H1 (cell line): ENCODE measurements around the gene REPS1. TPM values are rescaled to one million over a fixed set of nuclear protein-coding genes. Genes with fewer than 3 reads are reported as not detected.

ENCODE experiments used
- CTCF ChIA-PET: fragments of 300-600 bp; sonication (Branson Sonifier 250); formaldehyde crosslinking; loops from one replicate; lab custom pipeline; 2021; ENCODE audit not compliant: partially characterized antibody; lab: Charles Lee
- POLR2A ChIA-PET: fragments of 300-600 bp; sonication (Branson Sonifier 250); formaldehyde crosslinking; loops from one replicate; lab custom pipeline; 2021; ENCODE audit warnings: inconsistent platforms; ENCODE audit not compliant: partially characterized antibody; lab: Charles Lee
- DNase-seq, 2 experiments: peaks; one replicate each; pipeline versions ENCODE4 v3.0.0 to v3.0.0-alpha.2; 2010 to 2022; ENCODE audit warnings: low spot score in 2 of 2, low read depth in 1 of 2, mixed read lengths in 1 of 2
- FAIRE-seq: peaks from 2 replicates; lab custom pipeline; 2011; peaks lifted over from hg19 to GRCh38; lab: Jason Lieb, UNC
- H2AFZ ChIP-seq: 2 replicates; pipeline ENCODE4 v1.8.1; 2012; ENCODE audit warnings: low read length, inconsistent platforms
- H2AK5ac ChIP-seq: 2 replicates; pipeline ENCODE4 v1.6.1; 2013; ENCODE audit warnings: low read depth, low read length
- H2BK120ac ChIP-seq: replicated peaks from 2 replicates; pipeline ENCODE3; 2013; ENCODE audit warnings: low read depth, low read length, inconsistent platforms
- H2BK12ac ChIP-seq: 2 replicates; pipeline ENCODE4 v1.6.1; 2013; ENCODE audit warnings: low read depth, low read length
- H2BK15ac ChIP-seq: 2 replicates; pipeline ENCODE4 v1.6.1; 2013; ENCODE audit warnings: low read length
- H2BK20ac ChIP-seq: 2 replicates; pipeline ENCODE4 v1.6.1; 2013; ENCODE audit warnings: low read length
- H2BK5ac ChIP-seq: 2 replicates; pipeline ENCODE4 v1.6.1; 2013; ENCODE audit warnings: low read depth, low read length
- H3K14ac ChIP-seq: 2 replicates; pipeline ENCODE4 v1.6.1; 2013; ENCODE audit warnings: inconsistent platforms; ENCODE audit not compliant: insufficient read length
- H3K18ac ChIP-seq: 2 replicates; pipeline ENCODE4 v1.6.1; 2013; ENCODE audit warnings: low read length; ENCODE audit errors: extremely low read depth
- H3K23ac ChIP-seq: 2 replicates; pipeline ENCODE4 v1.6.1; 2013; ENCODE audit warnings: inconsistent platforms; ENCODE audit not compliant: insufficient read length
- H3K23me2 ChIP-seq: 2 replicates; pipeline ENCODE4 v1.6.1; 2013; ENCODE audit warnings: low read depth, low read length
- H3K27ac ChIP-seq: 2 replicates; pipeline ENCODE4 v1.6.1; 2011; ENCODE audit warnings: low read depth, low read length, inconsistent platforms
- H3K27me3 ChIP-seq, 4 experiments: replicated peaks in 1 of 4; 1 replicate in 1 of 4; 2 replicates in 3 of 4; pipeline versions ENCODE4 v1.6.1 to v1.8.1; 2011 to 2013; ENCODE audit warnings: low read length in 3 of 4, mild to moderate bottlenecking in 3 of 4, inconsistent platforms in 2 of 4, mixed read lengths in 2 of 4, moderate library complexity in 1 of 4; ENCODE audit not compliant: control insufficient read depth in 3 of 4, insufficient read depth in 3 of 4; ENCODE audit errors: extremely low read depth in 1 of 4
- H3K36me3 ChIP-seq, 4 experiments: 2 replicates each; pipeline versions ENCODE4 v1.6.1 to v1.8.1; 2011 to 2013; ENCODE audit warnings: mild to moderate bottlenecking in 4 of 4, low read length in 3 of 4, moderate library complexity in 2 of 4, control low read depth in 1 of 4, inconsistent platforms in 1 of 4; ENCODE audit not compliant: insufficient read depth in 4 of 4, control insufficient read depth in 2 of 4
- H3K4ac ChIP-seq: replicated peaks from 2 replicates; pipeline ENCODE3; 2013; ENCODE audit warnings: low read length, low read depth, mixed read lengths, inconsistent platforms; ENCODE audit not compliant: insufficient read length
- H3K4me1 ChIP-seq, 4 experiments: replicated peaks in 1 of 4; 1 replicate in 1 of 4; 2 replicates in 3 of 4; pipeline versions ENCODE4 v1.6.1 to v1.8.1; 2011 to 2013; ENCODE audit warnings: low read length in 3 of 4, inconsistent platforms in 2 of 4, mixed read lengths in 1 of 4; ENCODE audit not compliant: insufficient read depth in 4 of 4, control insufficient read depth in 3 of 4
- H3K4me2 ChIP-seq, 2 experiments: 2 replicates each; pipeline versions ENCODE4 v1.6.1 to v1.8.1; 2011 to 2013; ENCODE audit warnings: low read depth in 2 of 2, low read length in 2 of 2, control low read depth in 1 of 2, inconsistent platforms in 1 of 2, mild to moderate bottlenecking in 1 of 2; ENCODE audit not compliant: insufficient read depth in 1 of 2
- H3K4me3 ChIP-seq, 4 experiments: fragments of 200-600, 300-600 bp in 1 of 4; sonication (generic), shearing (Covaris generic), sonication (Bioruptor Twin) in 1 of 4; 2 replicates each; pipeline versions ENCODE4 v1.5.1 to v1.8.1; 2011 to 2016; ENCODE audit warnings: low read length in 4 of 4, low read depth in 3 of 4, control low read depth in 2 of 4, inconsistent platforms in 2 of 4, mild to moderate bottlenecking in 2 of 4, mixed read lengths in 1 of 4, moderate library complexity in 1 of 4; ENCODE audit not compliant: insufficient read depth in 2 of 4; ENCODE audit errors: extremely low read depth in 1 of 4
- H3K56ac ChIP-seq: replicated peaks from 2 replicates; pipeline ENCODE3; 2013; ENCODE audit warnings: low read depth, mild to moderate bottlenecking, mixed read lengths, low read length, inconsistent platforms; ENCODE audit not compliant: insufficient read length
- H3K79me1 ChIP-seq: 2 replicates; pipeline ENCODE4 v1.6.1; 2013; ENCODE audit warnings: low read depth, low read length, control low read depth
- H3K79me2 ChIP-seq, 2 experiments: 2 replicates each; pipeline versions ENCODE4 v1.6.1 to v1.8.1; 2012 to 2013; ENCODE audit warnings: low read length in 2 of 2, mild to moderate bottlenecking in 2 of 2, inconsistent platforms in 1 of 2; ENCODE audit not compliant: insufficient read depth in 2 of 2, control insufficient read depth in 1 of 2
- H3K9ac ChIP-seq, 4 experiments: replicated peaks in 1 of 4; 1 replicate in 1 of 4; 2 replicates in 3 of 4; pipeline versions ENCODE4 v1.6.1 to v1.8.1; 2011 to 2013; ENCODE audit warnings: low read depth in 3 of 4, low read length in 3 of 4, control low read depth in 2 of 4, mild to moderate bottlenecking in 2 of 4, moderate library complexity in 2 of 4, inconsistent platforms in 1 of 4; ENCODE audit errors: extremely low read depth in 1 of 4
- H3K9me3 ChIP-seq, 2 experiments: 2 replicates each; pipeline versions ENCODE4 v1.6.1 to v1.8.1; 2012 to 2013; ENCODE audit warnings: mild to moderate bottlenecking in 2 of 2, moderate library complexity in 2 of 2, control low read depth in 1 of 2, inconsistent platforms in 1 of 2, low read depth in 1 of 2, low read length in 1 of 2, mixed read lengths in 1 of 2; ENCODE audit not compliant: insufficient read depth in 2 of 2
- H4K20me1 ChIP-seq, 2 experiments: replicated peaks in 1 of 2; 2 replicates each; pipeline versions ENCODE3 to v1.8.1; 2011 to 2013; ENCODE audit warnings: inconsistent platforms in 2 of 2, low read length in 2 of 2, mild to moderate bottlenecking in 1 of 2; ENCODE audit not compliant: insufficient read depth in 2 of 2, control insufficient read depth in 1 of 2
- H4K5ac ChIP-seq: 2 replicates; pipeline ENCODE4 v1.6.1; 2013; ENCODE audit warnings: low read length, low read depth, mixed read lengths, inconsistent platforms; ENCODE audit not compliant: insufficient read length
- H4K8ac ChIP-seq: 2 replicates; pipeline ENCODE4 v1.8.0; 2013; ENCODE audit warnings: mild to moderate bottlenecking, moderate library complexity, low read length, inconsistent platforms; ENCODE audit not compliant: insufficient read depth; ENCODE audit errors: extremely low read depth
- H4K91ac ChIP-seq: replicated peaks from 2 replicates; pipeline ENCODE3; 2013; ENCODE audit warnings: low read length, mixed read lengths, inconsistent platforms; ENCODE audit not compliant: insufficient read length
- NRF1 ChIP-seq: IDR thresholded peaks from 2 replicates; pipeline ENCODE4 v1.6.1; 2011; ENCODE audit warnings: mild to moderate bottlenecking, low read depth, low read length, improper control_type of control experiment
- USF2 ChIP-seq: IDR thresholded peaks from 2 replicates; pipeline ENCODE4 v1.6.1; 2011; ENCODE audit warnings: low read length, improper control_type of control experiment
- WGBS, 2 experiments: shearing (Covaris generic) in 1 of 2; methylation state at CpG; one replicate each; pipeline versions ENCODE4 v1.1.6 to v1.1.7; 2013 to 2015; ENCODE audit warnings: low lambda C conversion rate in 2 of 2, mixed read lengths in 2 of 2, inconsistent platforms in 1 of 2, low coverage in 1 of 2, missing lambda C conversion rate in 1 of 2; ENCODE audit not compliant: insufficient replicate concordance in 2 of 2, insufficient coverage in 1 of 2, insufficient read length in 1 of 2; ENCODE audit errors: extremely low coverage in 1 of 2, missing lambda C conversion rate in 1 of 2; 5-methylcytosine and 5-hydroxymethylcytosine counted together
- polyA plus RNA-seq, 7 experiments: library from polyadenylated mRNA; depleted of rRNA in 3 of 7; stranded (reverse) in 5 of 7; unstranded in 2 of 7; fragments of >200 nt in 5 of 7; fragments of 200-250 nt in 2 of 7; gene quantifications; 1 replicate in 5 of 7; 2 replicates in 1 of 7; 4 replicates in 1 of 7; pipeline versions ENCODE4 v1.2.1 to v1.2.3, GENCODE V29; 2011 to 2013; ENCODE audit warnings: missing spikeins in 2 of 7, mixed read lengths in 2 of 7
- total RNA-seq: library from RNA; stranded (reverse); fragmentation: NEBNext Ultra II Directional; extraction: Animal tissue kit (Norgen Biotek cat#: 25700); gene quantifications from 2 replicates; pipeline ENCODE4 v1.2.1, GENCODE V29; 2021

Gene REPS1
- total and polyA plus RNA-seq, 2 of the 8 experiments (the other 6 are each of a cell fraction or from before 2014, with no cell fraction given) = 52.1 to 68.9 TPM

GRCh38 chr6:138981416-138981815, 6.6 kb downstream of the REPS1 start:
- no peak overlapping the region for H3K27ac ChIP-seq
- ChIA-PET CTCF (interaction anchor here (1.5 to 1.7 kb wide), 2 partner anchors 12 to 31 kb away, joined by 3 to 4 read pairs; no protein-coding TSS in a partner anchor), POLR2A (interaction anchor here (1.5 to 2.3 kb wide), 2 partner anchors 10 to 48 kb away, joined by 4 to 8 read pairs; no protein-coding TSS in a partner anchor)
- H2AK5ac ChIP-seq = no peak overlapping the region
- H3K9ac ChIP-seq = no peak overlapping the region
- no peak overlapping the region for H3K4me3 ChIP-seq
- no peaks in the 10 kb centered on the region for H3K9me3 ChIP-seq
- H3K14ac ChIP-seq = no peak overlapping the region
- peaks cover 46 to 99% of the 10 kb centered on the region in 2 experiments for H3K79me2 ChIP-seq
- peaks cover 8% of the 10 kb centered on the region for H3K79me1 ChIP-seq
- peaks cover 2 to 22% (median 10%) of the 10 kb centered on the region in 4 experiments; a peak in 4 of 7 replicates for H3K4me1 ChIP-seq
- H2AFZ ChIP-seq = no peak overlapping the region
- no peak overlapping the region for H3K56ac ChIP-seq
- FAIRE-seq (no peak), DNase-seq (no peak)
- no peak overlapping the region for H4K5ac ChIP-seq
- no peak overlapping the region for H3K18ac ChIP-seq
- H3K4ac ChIP-seq = no peak overlapping the region
- H3K23me2 ChIP-seq = no peaks in the 10 kb centered on the region; the same call in 1 of the 2 replicates
- H3K4me2 ChIP-seq = no peak overlapping the region
- peaks cover 4 to 14% of the 10 kb centered on the region in 2 experiments for H4K20me1 ChIP-seq
- no peak overlapping the region for H3K23ac ChIP-seq
- H2BK12ac ChIP-seq = no peak overlapping the region
- no peaks in the 10 kb centered on the region for H3K36me3 ChIP-seq
- H2BK5ac ChIP-seq = no peak overlapping the region
- no peak overlapping the region for H2BK15ac ChIP-seq
- no peaks in the 10 kb centered on the region for H3K27me3 ChIP-seq
- H2BK120ac ChIP-seq = no peak overlapping the region
- no peak overlapping the region for H4K8ac ChIP-seq
- H2BK20ac ChIP-seq = no peak overlapping the region
- H4K91ac ChIP-seq = no peak overlapping the region
- 79% methylated on average over 2 of the region's 2 CpGs; no CpG with 5 or more reads in 1 of the 2 experiments for WGBS, 2 experiments
- TF ChIP-seq NRF1 (no peak), USF2 (no peak)
